Pulmonary artery endothelial cell (primary cell): ENCODE results near the gene CYP1B1. TPM values are rescaled to one million over a fixed set of nuclear protein-coding genes. Genes with fewer than 3 reads are reported as not detected.
"Not testable (repeated sequence)": the region's sequence is repeated elsewhere in the genome, so short reads cannot be mapped to it uniquely, and the experiment has no call there.

Experiments used
- DNase-seq: peaks from one replicate; pipeline ENCODE4 v3.0.0-alpha.2; 2011; ENCODE audit warnings: low read depth, low spot score
- total RNA-seq: library from RNA; depleted of rRNA; stranded (reverse); fragments of >200 nt; gene quantifications from 2 replicates; pipeline ENCODE4 v1.2.3, GENCODE V29; 2014

The CYP1B1 gene
- total RNA-seq, 1 donor from 2014 or later = 0.13 TPM

DNA sequence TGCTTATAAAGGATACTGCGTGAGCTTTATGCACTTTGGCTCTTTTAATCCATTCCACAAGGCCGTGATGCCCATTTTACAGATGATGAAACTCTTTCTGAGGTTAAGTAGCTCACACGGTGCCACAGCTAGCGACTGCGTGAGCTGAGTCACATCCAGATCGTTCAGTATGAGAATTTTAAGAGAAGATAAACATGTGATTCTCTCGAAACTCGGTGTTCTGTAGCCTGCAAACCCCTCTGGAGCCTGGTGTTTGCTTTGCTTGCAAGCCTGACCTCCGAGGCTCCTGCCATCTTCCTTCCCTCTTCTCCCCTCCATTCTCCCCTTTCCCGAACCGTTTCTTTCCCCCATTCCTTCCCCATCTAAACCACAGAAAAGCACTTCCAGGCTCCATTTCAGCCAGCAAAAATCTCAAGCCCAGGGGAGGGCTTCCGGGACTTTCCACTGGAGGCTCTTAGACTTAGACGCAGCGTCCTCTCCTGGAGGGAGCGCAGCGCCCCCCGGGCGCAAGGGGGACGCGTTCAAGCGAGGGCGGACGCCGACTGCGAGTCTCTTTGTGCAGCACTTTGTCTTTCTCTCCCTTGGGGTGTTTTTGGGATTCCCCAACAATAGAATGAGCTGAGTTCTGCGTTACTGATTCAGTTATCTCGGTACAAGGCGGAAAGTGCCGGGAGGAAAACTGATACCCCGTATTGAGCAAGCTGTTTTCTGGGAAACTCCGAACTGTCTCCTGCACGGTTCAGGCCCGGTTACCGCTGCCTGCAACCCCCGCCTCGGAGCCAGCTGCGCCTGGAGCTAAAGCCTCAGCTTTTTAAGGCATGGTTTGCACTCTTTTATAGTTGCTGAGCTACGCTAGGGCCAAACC, 38.0 kb downstream of the CYP1B1 start:
- DNase-seq = no peak

DNA sequence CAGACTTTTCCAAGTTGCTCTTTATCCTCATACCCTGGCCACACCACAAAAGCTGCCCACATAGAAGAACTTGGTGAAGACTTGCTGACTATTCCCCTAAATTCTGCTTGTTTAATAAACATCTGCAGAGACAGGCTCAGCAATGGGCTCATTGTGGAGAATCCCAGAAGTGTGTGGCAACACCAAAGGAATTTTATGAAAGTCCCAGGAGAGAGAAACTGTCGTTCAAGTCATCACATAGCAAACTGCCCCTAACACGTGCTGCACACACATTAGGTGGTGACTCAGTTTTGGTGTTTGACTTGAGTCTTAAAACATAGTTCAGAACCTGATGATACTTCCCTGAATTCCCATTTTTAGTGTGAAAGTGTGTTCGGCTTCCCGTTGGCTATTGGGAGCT, 38.6 kb downstream of the CYP1B1 start:
- DNase-seq = no peak

DNA sequence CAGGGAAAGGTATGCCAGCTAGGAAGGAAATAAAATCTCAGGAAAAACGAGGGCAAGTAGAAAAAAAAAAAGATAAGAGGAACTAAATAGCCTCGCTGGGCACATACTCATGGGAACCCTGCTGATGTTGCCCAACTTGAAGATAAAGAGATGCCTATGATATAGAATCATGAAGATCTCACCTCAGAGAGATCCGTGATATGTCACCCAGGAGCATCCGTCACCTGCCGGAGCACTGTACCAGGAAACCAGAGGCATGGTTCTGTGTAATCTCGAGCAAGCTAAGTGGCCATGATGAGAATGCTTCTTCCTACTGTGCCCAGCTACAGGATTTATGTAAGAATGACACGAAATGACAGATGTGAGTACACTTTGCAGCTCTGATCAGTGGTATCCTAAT, 40.0 kb downstream of the CYP1B1 start:
- no peak for DNase-seq

DNA sequence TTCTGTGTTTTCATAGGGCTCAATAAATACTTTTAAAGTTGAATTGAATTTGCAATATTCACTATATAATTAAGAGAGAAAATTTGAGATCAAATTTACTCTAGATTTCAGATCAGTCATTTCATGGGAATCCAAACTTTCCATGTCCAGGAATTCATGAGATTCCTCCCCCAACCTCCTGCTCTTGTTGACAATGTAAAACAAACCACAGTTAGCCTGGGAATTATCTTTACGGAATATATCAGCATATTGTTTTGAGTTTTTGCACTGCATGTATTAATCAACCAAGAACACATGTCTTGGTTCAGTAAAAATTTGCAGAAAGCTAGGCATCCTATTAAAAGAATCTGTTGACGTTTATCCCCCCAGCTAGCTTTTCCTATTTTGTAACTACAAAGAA, 42.3 kb downstream of the CYP1B1 start:
- DNase-seq = no peak

DNA sequence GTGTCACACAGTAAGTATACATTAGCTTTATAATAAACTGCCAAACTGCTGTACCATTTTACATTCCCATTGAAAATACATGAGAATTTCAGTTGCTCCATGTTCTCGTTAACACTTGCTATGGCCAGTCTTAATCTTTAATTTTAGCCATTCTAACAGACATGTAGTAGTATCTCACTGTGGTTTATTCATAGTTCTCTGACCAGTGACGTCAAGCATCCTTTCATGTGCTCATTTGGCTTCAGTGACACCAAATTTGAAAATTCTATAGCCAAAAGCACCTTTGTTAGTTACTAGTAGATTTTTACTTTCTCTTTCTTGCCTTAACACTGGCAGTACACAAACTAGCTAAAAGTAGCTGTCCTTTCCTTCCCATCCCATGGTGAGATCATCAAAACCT, 43.0 kb downstream of the CYP1B1 start:
- no peak for DNase-seq

DNA sequence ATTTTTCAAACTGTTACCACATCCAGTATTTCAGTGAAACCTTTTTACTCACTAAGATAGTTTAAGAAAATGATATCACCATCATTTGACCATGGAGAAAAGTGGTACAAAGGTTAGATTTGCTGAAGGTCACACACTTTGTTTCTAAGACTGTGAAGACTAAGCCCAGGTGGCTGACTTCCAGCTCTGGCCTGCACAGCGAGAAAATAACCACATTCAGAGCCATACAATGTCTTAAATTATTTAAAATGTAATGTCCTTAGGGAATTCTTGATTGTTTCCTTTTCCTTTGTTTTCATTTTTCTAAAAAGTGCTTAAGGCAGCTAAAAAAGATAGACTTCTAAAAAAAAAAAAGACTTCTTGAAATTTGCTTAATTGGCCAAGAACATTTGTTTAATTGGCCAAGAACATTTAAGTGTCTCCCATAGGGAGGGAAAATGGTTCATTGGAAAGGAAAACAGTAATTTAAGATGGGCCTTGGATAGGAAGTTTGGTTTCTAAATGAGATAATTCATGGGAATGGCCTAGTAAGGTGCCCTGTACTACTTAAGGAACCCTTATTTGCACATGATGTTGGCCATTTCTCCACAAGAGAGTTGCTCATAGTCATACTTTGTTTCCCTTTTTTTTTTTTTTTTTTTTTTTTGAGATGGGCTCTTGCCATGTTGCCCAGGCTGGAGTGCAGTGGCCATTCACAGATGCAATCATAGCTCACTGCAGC, 45.2 kb downstream of the CYP1B1 start:
- no peak for DNase-seq

DNA sequence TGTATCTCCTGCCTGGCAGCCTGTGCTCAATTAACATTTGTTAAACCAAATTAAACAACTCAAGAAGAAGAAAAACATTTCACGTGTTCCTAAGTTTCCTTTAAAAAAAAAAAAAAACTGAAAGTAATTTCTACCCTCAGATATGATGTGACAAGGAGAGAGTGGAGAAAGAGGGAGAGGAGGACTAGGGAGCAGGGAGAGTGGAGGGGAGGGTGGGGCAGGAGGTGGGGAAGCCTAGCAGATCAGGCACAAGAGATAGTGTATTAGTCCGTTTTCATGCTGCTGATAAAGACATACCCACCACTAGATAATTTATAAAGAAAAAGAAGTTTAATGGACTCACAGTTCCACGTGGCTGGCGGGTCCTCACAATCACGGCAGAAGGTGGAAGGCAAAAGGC, 46.4 kb downstream of the CYP1B1 start:
- no peak for DNase-seq

DNA sequence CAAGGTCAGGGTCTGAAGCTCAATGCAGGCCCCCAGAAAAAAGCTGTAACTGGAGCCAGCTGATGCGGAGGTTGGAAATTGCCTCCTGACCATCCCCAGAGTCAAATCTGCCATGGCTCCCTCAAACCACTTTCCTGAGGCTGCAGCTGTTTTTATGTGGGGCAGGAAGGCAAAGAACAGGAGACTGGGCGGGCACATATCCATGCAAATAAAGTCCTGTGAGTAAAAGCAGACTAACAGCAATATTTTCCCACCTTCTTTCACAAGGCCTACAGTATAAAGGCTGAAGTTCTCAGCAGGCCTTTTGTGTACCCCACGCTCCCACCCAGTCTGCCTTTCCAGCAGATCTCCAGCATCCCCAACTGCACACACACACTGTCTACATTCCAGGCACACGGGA, 47.1 kb downstream of the CYP1B1 start:
- no peak for DNase-seq

DNA sequence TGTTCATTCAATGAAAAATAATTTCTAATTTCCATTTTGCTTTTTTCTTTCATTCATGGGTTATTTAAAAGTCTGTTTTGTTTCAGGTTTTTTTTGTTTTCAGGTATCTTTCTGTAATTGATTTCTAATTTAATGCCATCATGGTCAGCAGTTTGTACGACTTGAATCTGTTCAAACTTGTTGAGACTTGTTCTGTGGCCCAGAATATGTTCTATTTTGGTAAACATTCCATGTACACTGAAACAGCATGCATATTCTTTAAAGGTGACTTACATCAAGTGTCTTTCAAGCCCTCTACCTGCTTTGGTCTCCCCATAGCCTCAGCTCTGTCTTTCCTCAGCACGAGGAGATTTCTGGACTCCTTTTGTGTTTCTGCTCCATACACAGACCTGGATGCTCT, 49.1 kb downstream of the CYP1B1 start:
- DNase-seq = no peak

DNA sequence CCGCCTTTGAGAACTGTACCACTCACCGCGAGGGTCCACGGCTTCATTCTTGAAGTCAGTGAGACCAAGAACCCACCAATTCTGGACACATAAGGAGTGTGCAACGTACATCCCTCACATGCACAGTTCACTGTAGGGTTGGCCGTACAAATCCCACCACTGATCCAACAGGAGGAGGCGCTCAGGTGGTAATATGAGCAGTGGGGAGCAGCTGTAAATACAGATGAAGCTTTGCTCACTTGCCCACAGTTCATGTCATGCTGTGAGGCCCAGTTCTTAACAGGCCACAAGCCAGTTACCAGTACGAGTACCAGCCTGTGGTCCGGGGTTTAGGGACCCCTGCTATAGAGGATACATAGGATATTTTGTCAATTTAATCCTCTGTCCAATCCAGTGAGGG, 54.4 kb downstream of the CYP1B1 start:
- no peak for DNase-seq

DNA sequence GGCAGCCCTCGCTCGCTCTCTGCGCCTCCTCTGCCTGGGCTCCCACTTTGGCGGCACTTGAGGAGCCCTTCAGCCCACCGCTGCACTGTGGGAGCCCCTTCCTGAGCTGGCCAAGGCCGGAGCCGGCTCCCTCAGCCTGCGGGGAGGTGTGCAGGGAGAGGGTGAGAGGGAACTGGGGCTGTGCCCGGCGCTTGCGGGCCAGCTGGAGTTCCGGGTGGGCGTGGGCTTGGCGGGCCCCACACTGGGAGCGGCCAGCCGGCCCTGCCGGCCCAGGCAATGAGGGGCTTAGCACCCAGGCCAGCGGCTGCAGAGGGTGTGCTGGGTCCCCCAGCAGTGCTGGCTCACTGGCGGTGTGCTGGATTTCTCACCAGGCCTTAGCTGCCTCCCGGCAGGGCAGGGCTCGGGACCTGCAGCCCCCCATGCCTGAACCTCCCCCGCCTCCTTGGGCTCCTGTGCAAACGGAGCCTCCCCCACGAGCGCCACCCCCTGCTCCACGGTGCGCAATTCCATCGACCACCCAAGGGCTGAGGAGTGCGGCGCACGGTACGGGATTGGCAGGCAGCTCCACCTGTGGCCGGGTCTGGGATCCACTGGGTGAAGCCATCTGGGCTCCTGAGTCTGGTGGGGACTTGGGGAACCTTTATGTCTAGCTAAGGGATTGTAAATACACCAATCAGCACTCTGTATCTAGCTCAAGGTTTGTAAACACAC, 55.4 kb downstream of the CYP1B1 start:
- not testable (repeated sequence) for DNase-seq

DNA sequence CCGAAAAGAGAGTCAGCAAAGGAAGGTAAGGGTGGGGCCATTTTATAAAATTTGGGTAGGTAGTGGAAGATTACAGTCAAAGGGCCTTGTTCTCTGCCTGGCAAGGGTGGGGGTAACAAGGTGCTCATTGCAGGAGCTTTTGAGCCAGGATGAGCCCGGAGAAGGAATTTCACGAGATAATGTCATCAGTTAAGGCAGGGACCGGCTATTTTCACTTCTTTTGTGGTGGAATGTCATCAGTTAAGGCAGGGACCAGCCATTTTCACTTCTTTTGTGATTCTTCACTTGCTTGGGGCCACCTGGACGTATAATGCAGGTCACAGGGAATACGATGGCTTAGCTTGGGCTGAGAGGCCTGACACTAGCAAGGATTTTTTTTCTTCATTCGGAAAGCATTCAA, 58.1 kb downstream of the CYP1B1 start:
- no peak for DNase-seq

Other genes starting within 250 kb of the CYP1B1 start
- gene RMDN2, start 150.9 kb downstream of the CYP1B1 start, total RNA-seq = 2.8 and 3.0 TPM in 2 replicates